IMR-90 (cell line): ENCODE results near the gene HMX1. TPM values are rescaled to one million over a fixed set of nuclear protein-coding genes. Genes with fewer than 3 reads are reported as not detected.

ENCODE experiments used
- ATAC-seq: fragments of 200-7000 bp; cut with Tn5 transposase; 2 replicates; pipeline ENCODE4 v1.9.1; 2020; ENCODE audit warnings: low read depth, mild to moderate bottlenecking, moderate library complexity
- BruUV-seq: library from RNA; stranded (reverse); fragments of 400-500 nt; replicated peaks from 2 replicates; lab custom pipeline; 2021; lab: Mats Ljungman, UMichigan
- CTCF ChIA-PET: fragments of 300-600 bp; formaldehyde crosslinking; extraction: SDS; loops from one replicate; lab custom pipeline; 2021; ENCODE audit warnings: antibody characterized with exemption; lab: Yijun Ruan, JAX
- POLR2A ChIA-PET: fragments of 300-600 bp; sonication (Branson Sonifier 250); formaldehyde crosslinking; loops from one replicate; lab custom pipeline; 2022; ENCODE audit warnings: antibody characterized with exemption; ENCODE audit not compliant: unreplicated experiment; lab: Charles Lee
- DNase-seq: peaks from one replicate; pipeline ENCODE4 v3.0.0; 2013
- H2AFZ ChIP-seq: replicated peaks from 2 replicates; pipeline ENCODE3; 2013; ENCODE audit warnings: low read length, mild to moderate bottlenecking; ENCODE audit not compliant: poor library complexity
- H2AK5ac ChIP-seq: 2 replicates; pipeline ENCODE4 v1.6.1; 2013; ENCODE audit warnings: low read depth, low read length, inconsistent platforms
- H2AK9ac ChIP-seq: replicated peaks from 2 replicates; pipeline ENCODE3; 2013; ENCODE audit warnings: mild to moderate bottlenecking, low read depth, low read length, moderate library complexity; ENCODE audit not compliant: poor library complexity
- H2BK120ac ChIP-seq: 2 replicates; pipeline ENCODE4 v1.6.1; 2013; ENCODE audit warnings: low read depth, low read length, inconsistent platforms
- H2BK15ac ChIP-seq: 3 replicates; pipeline ENCODE4 v1.6.1; 2013; ENCODE audit warnings: low read depth, low read length, inconsistent platforms
- H2BK20ac ChIP-seq: 2 replicates; pipeline ENCODE4 v1.6.1; 2013; ENCODE audit warnings: low read depth, mild to moderate bottlenecking, inconsistent platforms, low read length, moderate library complexity
- H2BK5ac ChIP-seq: 2 replicates; pipeline ENCODE4 v1.6.1; 2013; ENCODE audit warnings: mild to moderate bottlenecking, low read depth, low read length, inconsistent platforms; ENCODE audit not compliant: poor library complexity, severe bottlenecking
- H3K14ac ChIP-seq: replicated peaks from 2 replicates; pipeline ENCODE4 v1.6.1; 2013; ENCODE audit warnings: low read depth, low read length, inconsistent platforms
- H3K18ac ChIP-seq: 2 replicates; pipeline ENCODE4 v1.6.1; 2013; ENCODE audit warnings: low read depth, low read length, control low read depth
- H3K23ac ChIP-seq: 2 replicates; pipeline ENCODE4 v1.6.1; 2013; ENCODE audit warnings: low read depth, low read length, inconsistent platforms
- H3K27ac ChIP-seq: 2 replicates; pipeline ENCODE4 v1.5.1; 2013; ENCODE audit warnings: mild to moderate bottlenecking, control low read depth, low read length; ENCODE audit not compliant: insufficient read depth
- H3K27me3 ChIP-seq: 2 replicates; pipeline ENCODE4 v1.6.1; 2013; ENCODE audit warnings: low read length; ENCODE audit not compliant: control insufficient read depth, insufficient read depth
- H3K36me3 ChIP-seq: 2 replicates; pipeline ENCODE4 v1.6.1; 2013; ENCODE audit warnings: low read length, mixed read lengths; ENCODE audit not compliant: control insufficient read depth, insufficient read depth
- H3K4ac ChIP-seq: 2 replicates; pipeline ENCODE4 v1.6.1; 2013; ENCODE audit warnings: low read depth, low read length, inconsistent platforms
- H3K4me1 ChIP-seq: 2 replicates; pipeline ENCODE4 v1.6.1; 2013; ENCODE audit warnings: low read length, mixed read lengths; ENCODE audit not compliant: control insufficient read depth, insufficient read depth
- H3K4me2 ChIP-seq: 2 replicates; pipeline ENCODE4 v1.6.1; 2013; ENCODE audit warnings: low read depth, mild to moderate bottlenecking, control low read depth, low read length, moderate library complexity
- H3K4me3 ChIP-seq: 2 replicates; pipeline ENCODE4 v1.5.1; 2013; ENCODE audit warnings: low read depth, mild to moderate bottlenecking, control low read depth, low read length, moderate library complexity; ENCODE audit not compliant: insufficient read depth
- H3K56ac ChIP-seq: 2 replicates; pipeline ENCODE4 v1.6.1; 2013; ENCODE audit warnings: low read length, inconsistent platforms; ENCODE audit not compliant: insufficient read depth; ENCODE audit errors: extremely low read depth
- H3K79me1 ChIP-seq, 2 experiments: 2 replicates each; pipeline ENCODE4 v1.6.1; 2013; ENCODE audit warnings: low read length in 2 of 2, inconsistent platforms in 1 of 2, low read depth in 1 of 2
- H3K9ac ChIP-seq: 2 replicates; pipeline ENCODE4 v1.6.1; 2013; ENCODE audit warnings: low read depth, low read length, control low read depth
- H3K9me1 ChIP-seq: 2 replicates; pipeline ENCODE4 v1.6.1; 2013; ENCODE audit warnings: low read length, inconsistent platforms; ENCODE audit not compliant: insufficient read depth
- H3K9me3 ChIP-seq: 2 replicates; pipeline ENCODE4 v1.6.1; 2013; ENCODE audit warnings: low read length; ENCODE audit not compliant: control insufficient read depth, insufficient read depth
- H4K20me1 ChIP-seq: 2 replicates; pipeline ENCODE4 v1.6.1; 2013; ENCODE audit warnings: low read length, inconsistent platforms; ENCODE audit not compliant: insufficient read depth
- H4K5ac ChIP-seq: 2 replicates; pipeline ENCODE4 v1.6.1; 2013; ENCODE audit warnings: mild to moderate bottlenecking, low read depth, low read length, control low read depth
- H4K8ac ChIP-seq, 2 experiments: 2 replicates each; pipeline ENCODE4 v1.6.1; 2013; ENCODE audit warnings: low read depth in 2 of 2, low read length in 2 of 2, control low read depth in 1 of 2, inconsistent platforms in 1 of 2
- H4K91ac ChIP-seq: 2 replicates; pipeline ENCODE4 v1.6.1; 2013; ENCODE audit warnings: low read depth, low read length, inconsistent platforms; ENCODE audit not compliant: insufficient read depth
- BHLHE40 ChIP-seq: fragments of 150-350 bp; IDR thresholded peaks from 2 replicates; pipeline ENCODE4 v1.6.1; 2016; ENCODE audit warnings: mild to moderate bottlenecking, low read depth, low read length
- CEBPB ChIP-seq: IDR thresholded peaks from 2 replicates; pipeline ENCODE4 v1.6.1; 2012; ENCODE audit warnings: low read depth, low read length, improper control_type of control experiment
- CHD1 ChIP-seq: IDR thresholded peaks from 2 replicates; pipeline ENCODE4 v1.6.1; 2012; ENCODE audit warnings: low read depth, low read length, improper control_type of control experiment
- FOS ChIP-seq: fragments of 150-350 bp; IDR thresholded peaks from 2 replicates; pipeline ENCODE4 v1.6.1; 2016; ENCODE audit warnings: low read depth, low read length
- MAFK ChIP-seq: IDR thresholded peaks from 2 replicates; pipeline ENCODE4 v1.6.1; 2012; ENCODE audit warnings: low read depth, low read length, improper control_type of control experiment
- MAZ ChIP-seq: IDR thresholded peaks from 2 replicates; pipeline ENCODE4 v1.6.1; 2012; ENCODE audit warnings: low read depth, mild to moderate bottlenecking, low read length, improper control_type of control experiment, moderate library complexity, borderline replicate concordance
- MXI1 ChIP-seq: IDR thresholded peaks from 2 replicates; pipeline ENCODE4 v1.6.1; 2012; ENCODE audit warnings: low read depth, mild to moderate bottlenecking, low read length, moderate library complexity, borderline replicate concordance
- NFE2L2 ChIP-seq: fragments of 150-350 bp; IDR thresholded peaks from 2 replicates; pipeline ENCODE4 v1.6.1; 2016; ENCODE audit warnings: low read depth, mild to moderate bottlenecking, low read length
- RCOR1 ChIP-seq: IDR thresholded peaks from 2 replicates; pipeline ENCODE4 v1.6.1; 2012; ENCODE audit warnings: mild to moderate bottlenecking, low read length, improper control_type of control experiment; ENCODE audit not compliant: insufficient replicate concordance
- WGBS, 2 experiments: methylation state at CpG; one replicate each; pipeline versions ENCODE4 v1.1.5 to v1.1.7; 2013; ENCODE audit warnings: missing lambda C conversion rate in 2 of 2; ENCODE audit not compliant: insufficient read length in 1 of 2; ENCODE audit errors: extremely low coverage in 2 of 2; 5-methylcytosine and 5-hydroxymethylcytosine counted together
- dilution Hi-C: fragments of 300-500 bp; cut with HindIII; formaldehyde crosslinking; loops from one replicate; pipeline ENCODE4 v1.14.3; 2018; ENCODE audit warnings: low sequenced_read_pairs; ENCODE audit not compliant: unreplicated experiment
- in situ Hi-C: fragments of 300-500 bp; cut with MboI; formaldehyde crosslinking; loops from 3 replicates; pipeline ENCODE4 v1.14.3; 2019; ENCODE audit warnings: low sequenced_read_pairs, inconsistent platforms, mixed read lengths
- intact Hi-C: fragments of 100-400 bp; cut with micrococcal nuclease; formaldehyde crosslinking; loops from 2 replicates; pipeline ENCODE4 v1.10.0; 2022
- polyA plus RNA-seq, 3 experiments: library from polyadenylated mRNA; depleted of rRNA; stranded (reverse); fragments of >200 nt; gene quantifications; 2 replicates each; pipeline ENCODE4 v1.2.3, GENCODE V29; 2012; ENCODE audit warnings: low replicate concordance in 1 of 3
- total RNA-seq: library from RNA; depleted of rRNA; stranded (reverse); fragments of >200 nt; gene quantifications from 2 replicates; pipeline ENCODE4 v1.2.3, GENCODE V29; 2012

The HMX1 gene
- total and polyA plus RNA-seq, 2 of the 4 experiments (the other 2 are of a cell fraction): not detected

DNA sequence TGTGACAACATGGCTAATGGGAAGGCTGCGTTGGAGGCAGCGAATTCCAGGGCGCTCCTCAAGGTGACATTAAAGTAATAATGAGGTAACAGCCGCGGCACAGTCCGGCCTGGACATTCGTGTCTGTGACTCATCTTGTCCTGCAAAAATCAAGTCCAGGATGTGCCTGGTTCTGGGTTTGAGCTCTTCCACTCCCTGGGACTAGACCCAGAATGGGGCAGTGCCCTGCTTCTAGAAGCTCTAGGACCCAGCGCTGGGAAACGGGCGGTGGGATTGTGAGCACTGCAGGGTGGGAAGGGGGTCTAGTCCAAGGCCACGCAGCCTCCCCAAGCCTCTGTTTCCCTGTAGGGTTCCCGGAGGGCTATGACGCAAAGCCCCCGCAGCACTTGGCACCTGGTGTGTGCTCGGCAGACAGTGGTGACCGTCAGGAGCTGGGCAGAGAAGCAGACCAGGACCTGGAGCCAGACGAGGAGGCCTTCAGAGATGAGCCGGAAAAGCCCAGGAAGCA, 34.9 kb downstream of the HMX1 start:
- H2BK20ac ChIP-seq: no peak overlapping the region
- WGBS, 2 experiments: 69% methylated on average over 9 of the region's 18 CpGs; no CpG with 5 or more reads in 1 of the 2 experiments
- no peak overlapping the region for H3K9ac ChIP-seq
- BruUV-seq: no TSS peak
- no peak overlapping the region for H2AFZ ChIP-seq
- no peak overlapping the region for H3K14ac ChIP-seq
- no peak overlapping the region for H2AK9ac ChIP-seq
- no peaks in the 10 kb centered on the region for H3K27me3 ChIP-seq
- H2AK5ac ChIP-seq: no peak overlapping the region
- dilution Hi-C loops (no loop called here), intact Hi-C loops (no loop called here), in situ Hi-C loops (no loop called here)
- no peak overlapping the region for H3K27ac ChIP-seq
- DNase-seq: no peak
- H3K4ac ChIP-seq: no peak overlapping the region
- H2BK15ac ChIP-seq: no peak overlapping the region
- no peaks in the 10 kb centered on the region for H3K4me1 ChIP-seq
- no peak overlapping the region for H4K5ac ChIP-seq
- TF ChIP-seq NFE2L2 (no peak), CEBPB (no peak), BHLHE40 (no peak), MXI1 (no peak), RCOR1 (no peak), FOS (no peak), MAFK (no peak), MAZ (no peak), CHD1 (no peak)
- no peak overlapping the region for H4K8ac ChIP-seq
- H2BK120ac ChIP-seq: no peak overlapping the region
- H3K36me3 ChIP-seq: no peaks in the 10 kb centered on the region
- no peak overlapping the region for H3K4me2 ChIP-seq
- ChIA-PET POLR2A (no interaction called here), CTCF (no interaction called here)
- H3K9me3 ChIP-seq: peaks cover 4% of the 10 kb centered on the region
- ATAC-seq: no peak
- H4K20me1 ChIP-seq: no peaks in the 10 kb centered on the region
- no peak overlapping the region for H3K23ac ChIP-seq
- no peak overlapping the region for H4K91ac ChIP-seq
- no peaks in the 10 kb centered on the region for H3K79me1 ChIP-seq
- no peak overlapping the region for H2BK5ac ChIP-seq
- no peaks in the 10 kb centered on the region for H3K9me1 ChIP-seq
- no peak overlapping the region for H3K18ac ChIP-seq
- no peak overlapping the region for H3K56ac ChIP-seq
- no peak overlapping the region for H3K4me3 ChIP-seq
